GM12875 (cell line): ENCODE data around the gene LIPM.

Experiments
- H3K4me3 ChIP-seq: one replicate; pipeline ENCODE4 v1.5.1; 2011; ENCODE audit warnings: low read depth, low read length, control low read depth
- TF ChIP-seq, protein P1 (sequence below): IDR thresholded peaks from 2 replicates; pipeline ENCODE4 v1.5.1; 2011; ENCODE audit warnings: low read depth, mild to moderate bottlenecking, control low read depth, inconsistent platforms, low read length, moderate library complexity, borderline replicate concordance; ENCODE audit not compliant: insufficient read depth

LIPM gene

GRCh38 chr10:88763441-88763840, 39.1 kb upstream of the LIPM start:
- H3K4me3 ChIP-seq = no peak overlapping the region
- TF ChIP-seq, protein P1, sequence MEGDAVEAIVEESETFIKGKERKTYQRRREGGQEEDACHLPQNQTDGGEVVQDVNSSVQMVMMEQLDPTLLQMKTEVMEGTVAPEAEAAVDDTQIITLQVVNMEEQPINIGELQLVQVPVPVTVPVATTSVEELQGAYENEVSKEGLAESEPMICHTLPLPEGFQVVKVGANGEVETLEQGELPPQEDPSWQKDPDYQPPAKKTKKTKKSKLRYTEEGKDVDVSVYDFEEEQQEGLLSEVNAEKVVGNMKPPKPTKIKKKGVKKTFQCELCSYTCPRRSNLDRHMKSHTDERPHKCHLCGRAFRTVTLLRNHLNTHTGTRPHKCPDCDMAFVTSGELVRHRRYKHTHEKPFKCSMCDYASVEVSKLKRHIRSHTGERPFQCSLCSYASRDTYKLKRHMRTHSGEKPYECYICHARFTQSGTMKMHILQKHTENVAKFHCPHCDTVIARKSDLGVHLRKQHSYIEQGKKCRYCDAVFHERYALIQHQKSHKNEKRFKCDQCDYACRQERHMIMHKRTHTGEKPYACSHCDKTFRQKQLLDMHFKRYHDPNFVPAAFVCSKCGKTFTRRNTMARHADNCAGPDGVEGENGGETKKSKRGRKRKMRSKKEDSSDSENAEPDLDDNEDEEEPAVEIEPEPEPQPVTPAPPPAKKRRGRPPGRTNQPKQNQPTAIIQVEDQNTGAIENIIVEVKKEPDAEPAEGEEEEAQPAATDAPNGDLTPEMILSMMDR = no peak

DNA sequence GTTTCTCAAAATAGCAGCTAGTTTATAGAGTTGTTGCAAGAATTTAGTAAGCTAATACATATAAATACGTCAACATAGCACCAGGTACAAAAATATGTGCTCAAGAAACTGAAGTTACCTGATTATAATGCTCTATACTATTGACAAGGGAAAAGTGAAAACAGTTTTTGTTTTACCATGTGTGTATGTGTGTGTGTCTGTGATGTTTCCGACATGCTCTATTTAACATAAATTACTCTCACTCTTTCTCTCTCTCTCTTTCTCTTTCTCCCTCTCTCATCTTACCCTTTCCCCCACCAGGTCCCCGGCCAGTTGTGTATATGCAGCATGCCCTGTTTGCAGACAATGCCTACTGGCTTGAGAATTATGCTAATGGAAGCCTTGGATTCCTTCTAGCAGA, 38.4 kb upstream of the LIPM start:
- TF ChIP-seq, protein P1 = no peak
- H3K4me3 ChIP-seq = no peak overlapping the region

DNA sequence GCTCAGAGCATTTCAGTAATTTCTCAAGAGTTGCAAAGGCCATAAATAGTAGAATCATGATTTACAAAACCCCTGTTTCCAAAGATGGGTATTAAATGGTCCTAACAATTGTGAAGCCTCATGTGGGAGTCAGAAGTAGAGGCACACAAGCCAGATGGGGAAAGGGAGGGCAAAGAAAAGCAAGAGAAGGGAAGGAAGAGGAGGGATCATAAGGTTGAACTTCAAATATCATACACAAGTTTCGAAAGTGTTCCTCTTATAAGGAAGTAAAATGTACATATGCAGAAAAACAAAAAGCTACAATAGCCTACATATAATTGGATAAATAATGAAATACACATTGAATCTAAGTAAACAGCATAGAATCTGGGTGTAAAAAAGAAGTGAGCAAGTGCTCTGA, 36.7 kb upstream of the LIPM start:
- TF ChIP-seq, protein P1 = no peak
- H3K4me3 ChIP-seq = no peak overlapping the region

DNA sequence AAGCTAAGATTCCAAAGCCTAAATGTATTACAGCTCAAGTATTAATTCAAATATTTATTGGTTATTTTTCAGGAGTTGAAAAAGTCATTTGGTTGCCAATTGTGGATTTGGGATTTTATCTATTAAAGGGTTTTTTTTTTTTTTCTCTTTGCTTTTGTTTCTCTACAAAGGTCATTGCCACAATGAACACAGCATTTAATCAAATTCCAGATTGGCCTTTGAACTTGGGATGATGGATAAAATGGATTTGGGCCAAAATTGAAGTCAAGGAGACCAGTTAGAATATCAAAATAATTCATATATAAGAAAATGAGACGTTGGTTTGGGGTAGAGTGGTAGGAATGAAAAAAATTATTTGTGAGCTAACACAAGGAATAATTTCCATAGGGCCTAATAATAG, 33.1 kb upstream of the LIPM start:
- TF ChIP-seq, protein P1 = no peak
- no peak overlapping the region for H3K4me3 ChIP-seq

DNA sequence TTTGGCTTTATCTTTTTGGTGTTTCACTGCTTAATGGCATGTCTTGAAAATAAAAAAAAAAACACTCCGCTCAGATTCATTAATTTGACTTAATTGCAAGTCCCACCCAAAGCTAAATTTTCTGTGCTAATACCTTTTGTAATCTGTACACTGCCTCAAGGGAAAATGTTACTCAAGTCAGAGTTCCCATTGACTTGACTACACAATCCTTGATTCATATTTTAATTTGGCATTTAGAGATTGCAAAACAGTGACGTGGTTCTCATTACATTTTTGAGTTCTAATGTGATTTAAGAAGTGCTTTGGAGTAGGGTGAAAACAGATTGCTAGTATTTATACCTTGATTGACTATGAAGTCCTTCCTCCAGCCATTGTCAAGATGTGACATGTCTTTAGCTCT, 21.3 kb upstream of the LIPM start:
- TF ChIP-seq, protein P1 = no peak
- no peak overlapping the region for H3K4me3 ChIP-seq

GRCh38 chr10:88782222-88782621, 20.3 kb upstream of the LIPM start:
- TF ChIP-seq, protein P1 = no peak
- H3K4me3 ChIP-seq = no peak overlapping the region

GRCh38 chr10:88783724-88784123, 18.8 kb upstream of the LIPM start:
- TF ChIP-seq, protein P1 = no peak
- no peak overlapping the region for H3K4me3 ChIP-seq
